HL-60/S4 (cell line): ENCODE measurements around the gene C1orf122.

Experiments used
- in situ Hi-C: fragments of 300-500 bp; cut with MboI; formaldehyde crosslinking; loops from 2 replicates; pipeline ENCODE4 v1.14.3; 2022; ENCODE audit warnings: low sequenced_read_pairs

The C1orf122 gene

GRCh38 chr1:37844536-37844935, 36.9 kb downstream of the C1orf122 start:
- in situ Hi-C loops: no loop called here

GRCh38 chr1:37845049-37845646, 37.6 kb downstream of the C1orf122 start:
- in situ Hi-C loops: no loop called here

- in situ Hi-C loops: no loop called here
Observed at GRCh38 chr1:37845786-37846185, 38.2 kb downstream of the C1orf122 start.

GRCh38 chr1:37846647-37847339, 39.2 kb downstream of the C1orf122 start:
- in situ Hi-C loops: no loop called here

- in situ Hi-C loops: no loop called here
Observed at GRCh38 chr1:37849480-37849879, 41.9 kb downstream of the C1orf122 start.

- in situ Hi-C loops: no loop called here
Observed at GRCh38 chr1:37850352-37850955, 42.9 kb downstream of the C1orf122 start.

GRCh38 chr1:37851262-37851661, 43.7 kb downstream of the C1orf122 start:
- in situ Hi-C loops: no loop called here

- in situ Hi-C loops: no loop called here
Observed at GRCh38 chr1:37851782-37852210, 44.2 kb downstream of the C1orf122 start.

- in situ Hi-C loops: no loop called here
Observed at GRCh38 chr1:37853157-37853556, 45.6 kb downstream of the C1orf122 start.

- in situ Hi-C loops: no loop called here
Observed at GRCh38 chr1:37854406-37854805, 46.8 kb downstream of the C1orf122 start.
